Measurements from ENCODE around the gene TOGARAM1. TPM values are rescaled to one million over a fixed set of nuclear protein-coding genes. Genes with fewer than 3 reads are reported as not detected.

Gene TOGARAM1
- total and polyA plus RNA-seq, 9 of the 15 experiments (the other 6 are each of a cell fraction or from before 2014, with no cell fraction given), result 1.3 to 6.4 (median 3.7) TPM

DNA sequence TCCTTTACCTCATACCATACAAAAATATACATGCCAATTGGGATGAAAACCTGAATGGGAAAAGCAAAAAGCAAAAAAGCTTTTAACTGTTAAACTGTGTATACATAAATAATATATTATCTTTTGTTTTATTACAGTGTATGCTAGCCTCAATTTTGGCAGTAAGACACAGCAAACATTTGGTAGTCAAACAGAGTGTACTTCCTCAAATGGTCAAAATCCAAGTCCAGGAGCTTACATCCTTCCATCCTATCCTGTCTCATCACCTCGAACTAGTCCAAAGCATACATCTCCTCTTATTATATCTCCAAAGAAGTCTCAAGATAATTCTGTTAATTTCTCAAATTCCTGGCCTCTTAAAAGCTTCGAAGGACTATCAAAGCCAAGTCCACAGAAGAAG is 41.9 kb downstream of the TOGARAM1 start:
- H3K4me3 ChIP-seq, result no peak overlapping the region
- H2AFZ ChIP-seq (ENCODE audit: low read depth, low read length), result no peak overlapping the region
- intact Hi-C loops (cut with micrococcal nuclease) (no loop called here), in situ Hi-C loops (cut with MboI) (no loop called here)
- TF ChIP-seq ZC3H4 (CRISPR knock-in tag; IDR thresholded peaks at IDR 0.05; ENCODE audit: borderline replicate concordance) (no peak), ESRRA (IDR thresholded peaks at IDR 0.05; ENCODE audit: borderline replicate concordance, low read depth) (no peak), SREBF1 (IDR thresholded peaks at IDR 0.05; ENCODE audit: borderline replicate concordance, low read depth, low read length) (no peak), ZNF41 (CRISPR knock-in tag; conservative IDR thresholded peaks at IDR 0.05) (no peak), PHF21A (IDR thresholded peaks at IDR 0.05; ENCODE audit: borderline replicate concordance, low read depth) (no peak), HDAC2 (IDR thresholded peaks at IDR 0.05) (no peak)
- TF ChIP-seq, protein P1, sequence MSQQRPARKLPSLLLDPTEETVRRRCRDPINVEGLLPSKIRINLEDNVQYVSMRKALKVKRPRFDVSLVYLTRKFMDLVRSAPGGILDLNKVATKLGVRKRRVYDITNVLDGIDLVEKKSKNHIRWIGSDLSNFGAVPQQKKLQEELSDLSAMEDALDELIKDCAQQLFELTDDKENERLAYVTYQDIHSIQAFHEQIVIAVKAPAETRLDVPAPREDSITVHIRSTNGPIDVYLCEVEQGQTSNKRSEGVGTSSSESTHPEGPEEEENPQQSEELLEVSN (IDR thresholded peaks at IDR 0.05; ENCODE audit: borderline replicate concordance in 1 of 2, extremely low read depth in 1 of 2, insufficient read depth in 1 of 2, insufficient read length in 1 of 2, low read depth in 1 of 2, low read length in 1 of 2, poor library complexity in 1 of 2, severe bottlenecking in 1 of 2), result no peak
- TF ChIP-seq, protein P2, sequence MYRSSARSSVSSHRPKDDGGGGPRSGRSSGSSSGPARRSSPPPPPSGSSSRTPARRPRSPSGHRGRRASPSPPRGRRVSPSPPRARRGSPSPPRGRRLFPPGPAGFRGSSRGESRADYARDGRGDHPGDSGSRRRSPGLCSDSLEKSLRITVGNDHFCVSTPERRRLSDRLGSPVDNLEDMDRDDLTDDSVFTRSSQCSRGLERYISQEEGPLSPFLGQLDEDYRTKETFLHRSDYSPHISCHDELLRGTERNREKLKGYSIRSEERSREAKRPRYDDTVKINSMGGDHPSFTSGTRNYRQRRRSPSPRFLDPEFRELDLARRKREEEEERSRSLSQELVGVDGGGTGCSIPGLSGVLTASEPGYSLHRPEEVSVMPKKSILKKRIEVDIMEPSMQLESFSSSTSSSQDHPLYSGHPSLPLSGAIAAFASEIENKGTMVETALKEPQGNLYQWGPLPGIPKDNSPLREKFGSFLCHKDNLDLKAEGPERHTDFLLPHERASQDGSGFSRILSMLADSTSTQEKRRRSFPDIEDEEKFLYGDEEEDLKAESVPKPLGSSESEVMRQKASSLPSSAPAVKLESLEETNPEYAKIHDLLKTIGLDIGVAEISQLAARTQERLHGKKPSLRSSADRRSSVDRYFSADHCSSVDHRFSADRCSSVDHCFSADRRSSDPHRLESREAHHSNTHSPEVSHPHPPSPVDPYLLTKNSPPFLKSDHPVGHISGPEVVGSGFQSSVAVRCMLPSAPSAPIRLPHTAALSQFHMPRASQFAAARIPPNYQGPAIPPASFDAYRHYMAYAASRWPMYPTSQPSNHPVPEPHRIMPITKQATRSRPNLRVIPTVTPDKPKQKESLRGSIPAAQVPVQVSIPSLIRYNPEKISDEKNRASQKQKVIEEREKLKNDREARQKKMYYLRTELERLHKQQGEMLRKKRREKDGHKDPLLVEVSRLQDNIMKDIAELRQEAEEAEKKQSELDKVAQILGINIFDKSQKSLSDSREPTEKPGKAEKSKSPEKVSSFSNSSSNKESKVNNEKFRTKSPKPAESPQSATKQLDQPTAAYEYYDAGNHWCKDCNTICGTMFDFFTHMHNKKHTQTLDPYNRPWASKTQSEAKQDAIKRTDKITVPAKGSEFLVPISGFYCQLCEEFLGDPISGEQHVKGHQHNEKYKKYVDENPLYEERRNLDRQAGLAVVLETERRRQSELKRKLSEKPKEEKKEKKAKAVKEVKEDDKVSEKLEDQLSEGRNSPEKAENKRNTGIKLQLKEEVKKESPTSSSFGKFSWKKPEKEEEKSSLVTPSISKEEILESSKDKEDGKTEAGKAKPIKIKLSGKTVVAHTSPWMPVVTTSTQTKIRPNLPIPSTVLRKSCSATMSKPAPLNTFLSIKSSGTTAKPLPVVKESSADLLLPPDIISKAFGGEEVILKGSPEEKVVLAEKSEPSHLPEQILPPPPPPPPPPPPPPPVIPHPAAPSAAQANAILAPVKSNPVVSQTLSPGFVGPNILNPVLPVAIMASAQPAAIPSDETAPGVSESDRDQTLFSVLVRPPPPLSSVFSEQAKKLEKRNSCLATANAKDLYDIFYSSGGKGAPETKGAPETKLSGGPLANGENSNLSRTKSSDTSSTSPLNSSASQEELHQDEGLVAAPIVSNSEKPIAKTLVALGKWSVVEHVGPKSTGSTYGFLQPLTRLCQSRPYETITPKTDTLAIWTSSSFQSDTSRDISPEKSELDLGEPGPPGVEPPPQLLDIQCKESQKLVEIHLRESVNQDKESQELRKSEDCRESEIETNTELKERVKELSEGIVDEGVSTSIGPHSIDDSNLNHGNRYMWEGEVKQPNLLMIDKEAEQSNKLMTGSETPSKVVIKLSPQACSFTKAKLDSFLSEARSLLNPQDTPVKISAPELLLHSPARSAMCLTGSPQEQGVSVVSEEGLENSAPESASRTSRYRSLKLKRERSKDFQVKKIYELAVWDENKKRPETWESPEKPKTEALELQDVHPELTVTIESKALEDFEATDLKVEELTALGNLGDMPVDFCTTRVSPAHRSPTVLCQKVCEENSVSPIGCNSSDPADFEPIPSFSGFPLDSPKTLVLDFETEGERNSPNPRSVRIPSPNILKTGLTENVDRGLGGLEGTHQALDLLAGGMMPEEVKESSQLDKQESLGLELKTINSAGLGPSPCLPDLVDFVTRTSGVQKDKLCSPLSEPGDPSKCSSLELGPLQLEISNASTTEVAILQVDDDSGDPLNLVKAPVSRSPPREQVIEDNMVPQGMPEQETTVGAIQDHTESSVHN (IDR thresholded peaks at IDR 0.05; ENCODE audit: borderline replicate concordance in 1 of 2, low read depth in 1 of 2), result no peak
- no peaks in the 10 kb centered on the region for H3K9me3 ChIP-seq (replicated peaks; ENCODE audit: control insufficient read depth, insufficient read depth, low read depth, low read length)
- H3K36me3 ChIP-seq (ENCODE audit: control insufficient read depth, insufficient read depth, low read length), result no peaks in the 10 kb centered on the region
- BruUV-seq (replicated peaks), result no TSS peak
- H3K4me2 ChIP-seq (ENCODE audit: insufficient read depth, low read length), result no peak overlapping the region
- H3K79me2 ChIP-seq (ENCODE audit: control insufficient read depth, insufficient read depth, low read length), result no peaks in the 10 kb centered on the region
- ATAC-seq (no peak), FAIRE-seq (no peak), DNase-seq (ENCODE audit: extremely low read depth in 1 of 4, low spot score in 3 of 4) (no peak)
- H3K27me3 ChIP-seq (ENCODE audit: control insufficient read depth in 2 of 2, insufficient read depth in 2 of 2, low read length in 2 of 2), result no peaks in the 10 kb centered on the region
- ChIA-PET CTCF (ENCODE audit: low intra/inter-chr PET ratio) (no interaction called here), POLR2A (interaction anchor here (0.6 kb wide), 1 partner anchor 13 kb away, joined by 3 read pairs; no protein-coding TSS in a partner anchor)
- WGBS (ENCODE audit: insufficient coverage, low coverage, missing lambda C conversion rate), result 42% methylated on average over 2 of the region's 2 CpGs
- no peaks in the 10 kb centered on the region for H3K4me1 ChIP-seq (replicated peaks in 1 of 2; ENCODE audit: control insufficient read depth in 2 of 2, insufficient read depth in 2 of 2, low read length in 2 of 2)
- no peaks in the 10 kb centered on the region for H4K20me1 ChIP-seq (replicated peaks; ENCODE audit: control insufficient read depth, insufficient read depth, low read length)
- no peaks in the 10 kb centered on the region for H3K9me1 ChIP-seq (ENCODE audit: control insufficient read depth, insufficient read depth, low read length)
- H3K27ac ChIP-seq (ENCODE audit: extremely low read depth, low read depth, low read length), result no peak overlapping the region
- H3K9ac ChIP-seq (ENCODE audit: insufficient read depth in 1 of 2, low read depth in 2 of 2, low read length in 2 of 2), result no peak overlapping the region
